ENCODE results near the gene ZSCAN22. TPM values are rescaled to one million over a fixed set of nuclear protein-coding genes. Genes with fewer than 3 reads are reported as not detected.

Gene ZSCAN22
- total and polyA plus RNA-seq, 2 donors (not counting 3 experiments of a cell fraction or from before 2014, with no cell fraction given) = 3.6 to 3.7 TPM

DNA sequence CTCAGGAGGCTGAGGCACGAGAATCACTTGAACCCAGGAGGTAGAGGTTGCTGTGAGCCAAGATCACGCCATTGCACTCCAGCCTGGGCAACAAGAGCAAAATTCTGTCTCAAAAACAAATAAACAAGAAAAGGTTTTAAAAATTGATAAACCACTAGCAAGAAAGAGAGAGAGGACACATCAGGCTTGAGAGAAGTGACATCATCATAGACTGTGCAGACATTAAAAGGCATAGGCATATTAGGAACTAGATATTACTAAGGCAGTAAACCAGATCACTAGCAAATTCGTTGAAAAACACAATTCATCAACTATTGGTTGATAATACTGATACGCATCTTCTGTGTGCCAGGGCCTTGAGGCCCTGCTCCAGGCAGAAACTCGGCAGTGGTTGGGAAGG is 18.8 kb downstream of the ZSCAN22 start:
- no peaks in the 10 kb centered on the region for H3K36me3 ChIP-seq (ENCODE audit: control insufficient read depth in 2 of 2, extremely low read depth in 1 of 2, insufficient read depth in 2 of 2, low read length in 2 of 2)
- intact Hi-C loops (cut with micrococcal nuclease) = no loop called here
- H3K27ac ChIP-seq (ENCODE audit: insufficient read depth, low read depth, low read length) = no peak overlapping the region
- no peak overlapping the region for H3K4me3 ChIP-seq (replicated peaks in 1 of 3; ENCODE audit: insufficient read depth in 1 of 3, low read depth in 1 of 3, low read length in 3 of 3)
- FAIRE-seq = no peak
- ChIA-PET POLR2A (no interaction called here), CTCF (no interaction called here)
- H2AFZ ChIP-seq (ENCODE audit: low read depth, low read length) = no peak overlapping the region
- peaks cover 16 to 40% of the 10 kb centered on the region in 2 experiments for H3K27me3 ChIP-seq (ENCODE audit: control insufficient read depth in 2 of 2, insufficient read depth in 2 of 2, low read length in 2 of 2)
- TF ChIP-seq JUN (IDR thresholded peaks at IDR 0.05; ENCODE audit: borderline replicate concordance, insufficient read depth, insufficient read length, low read depth) = no peak
- no peak for TF ChIP-seq POLR2AphosphoS5 (IDR thresholded peaks at IDR 0.05; ENCODE audit: insufficient read depth, low read depth, low read length)
- no peak for TF ChIP-seq MYC (IDR thresholded peaks at IDR 0.05; ENCODE audit: low read depth, low read length)
- TF ChIP-seq, protein P1, sequence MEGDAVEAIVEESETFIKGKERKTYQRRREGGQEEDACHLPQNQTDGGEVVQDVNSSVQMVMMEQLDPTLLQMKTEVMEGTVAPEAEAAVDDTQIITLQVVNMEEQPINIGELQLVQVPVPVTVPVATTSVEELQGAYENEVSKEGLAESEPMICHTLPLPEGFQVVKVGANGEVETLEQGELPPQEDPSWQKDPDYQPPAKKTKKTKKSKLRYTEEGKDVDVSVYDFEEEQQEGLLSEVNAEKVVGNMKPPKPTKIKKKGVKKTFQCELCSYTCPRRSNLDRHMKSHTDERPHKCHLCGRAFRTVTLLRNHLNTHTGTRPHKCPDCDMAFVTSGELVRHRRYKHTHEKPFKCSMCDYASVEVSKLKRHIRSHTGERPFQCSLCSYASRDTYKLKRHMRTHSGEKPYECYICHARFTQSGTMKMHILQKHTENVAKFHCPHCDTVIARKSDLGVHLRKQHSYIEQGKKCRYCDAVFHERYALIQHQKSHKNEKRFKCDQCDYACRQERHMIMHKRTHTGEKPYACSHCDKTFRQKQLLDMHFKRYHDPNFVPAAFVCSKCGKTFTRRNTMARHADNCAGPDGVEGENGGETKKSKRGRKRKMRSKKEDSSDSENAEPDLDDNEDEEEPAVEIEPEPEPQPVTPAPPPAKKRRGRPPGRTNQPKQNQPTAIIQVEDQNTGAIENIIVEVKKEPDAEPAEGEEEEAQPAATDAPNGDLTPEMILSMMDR (IDR thresholded peaks at IDR 0.05; ENCODE audit: extremely low read depth in 1 of 2, insufficient read depth in 1 of 2, low read depth in 1 of 2, low read length in 2 of 2) = no peak
- TF ChIP-seq, protein P2, sequence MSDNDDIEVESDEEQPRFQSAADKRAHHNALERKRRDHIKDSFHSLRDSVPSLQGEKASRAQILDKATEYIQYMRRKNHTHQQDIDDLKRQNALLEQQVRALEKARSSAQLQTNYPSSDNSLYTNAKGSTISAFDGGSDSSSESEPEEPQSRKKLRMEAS (IDR thresholded peaks at IDR 0.05; ENCODE audit: insufficient read depth, insufficient read length) = no peak
- TF ChIP-seq FOS (IDR thresholded peaks at IDR 0.05; ENCODE audit: borderline replicate concordance, insufficient read depth, low read length) = no peak
- no peak for TF ChIP-seq POLR2A (IDR thresholded peaks at IDR 0.05; ENCODE audit: low read depth, low read length)
- TF ChIP-seq GATA2 (IDR thresholded peaks at IDR 0.05; ENCODE audit: insufficient read depth, insufficient read length, low read depth, low read length) = no peak
- TF ChIP-seq EZH2 (IDR thresholded peaks at IDR 0.05; ENCODE audit: borderline replicate concordance, low read depth, low read length, severe bottlenecking) = no peak
- no peaks in the 10 kb centered on the region for H3K79me2 ChIP-seq (ENCODE audit: control insufficient read depth, insufficient read depth, low read length)
- dilution Hi-C loops (cut with MboI; ENCODE audit: extremely low pct_ligation_motif_present, low sequenced_read_pairs) = no loop called here
- no peak overlapping the region for H3K9ac ChIP-seq (replicated peaks; ENCODE audit: extremely low read depth, insufficient read depth, low read length)
- no peaks in the 10 kb centered on the region for H4K20me1 ChIP-seq (replicated peaks; ENCODE audit: control insufficient read depth, extremely low read depth, insufficient read depth, low read length)
- no peaks in the 10 kb centered on the region for H3K9me1 ChIP-seq (replicated peaks; ENCODE audit: control insufficient read depth, extremely low read depth, insufficient read depth, low read length)
- H3K4me1 ChIP-seq (ENCODE audit: control insufficient read depth, extremely low read depth, insufficient read depth, low read length) = peaks cover 5% of the 10 kb centered on the region
- BruUV-seq (replicated peaks) = no TSS peak
- H3K4me2 ChIP-seq (ENCODE audit: insufficient read depth, low read length) = no peak overlapping the region
- H3K9me3 ChIP-seq (replicated peaks; ENCODE audit: control insufficient read depth, insufficient read depth, low read length) = no peaks in the 10 kb centered on the region
- no peak for DNase-seq (ENCODE audit: low read depth, low spot score)
